Hippocampal formation (tissue), 2 donors: Measurements from ENCODE around the gene SAP30L.

ENCODE experiments used
- DNase-seq, 2 donors: peaks; one replicate each; lab custom pipeline; 2025; lab: John Stamatoyannopoulos, UW

The SAP30L gene

GRCh38 chr5:154421868-154422267 is 23.9 kb upstream of the SAP30L start:
- DNase-seq: no peak

GRCh38 chr5:154422298-154422697 is 23.5 kb upstream of the SAP30L start:
- DNase-seq: no peak

GRCh38 chr5:154428208-154428607 is 17.6 kb upstream of the SAP30L start:
- no peak for DNase-seq

- no peak for DNase-seq
These were observed 16.5 kb upstream of the SAP30L start for GRCh38 chr5:154429341-154429740.

- DNase-seq: no peak
These were observed 15.3 kb upstream of the SAP30L start for GRCh38 chr5:154430466-154430865.

GRCh38 chr5:154430961-154431630 is 14.7 kb upstream of the SAP30L start:
- no peak for DNase-seq

- no peak for DNase-seq
These were observed 10.6 kb upstream of the SAP30L start for GRCh38 chr5:154435226-154435625.

GRCh38 chr5:154437281-154437965 is 8.4 kb upstream of the SAP30L start:
- no peak for DNase-seq

GRCh38 chr5:154440540-154440939 is 5.3 kb upstream of the SAP30L start:
- no peak for DNase-seq

- DNase-seq: no peak
These were observed 3.0 kb upstream of the SAP30L start for GRCh38 chr5:154442801-154443200.

- DNase-seq: no peak
These were observed 1.0 kb upstream of the SAP30L start for GRCh38 chr5:154444556-154445421.

- DNase-seq: peak in 1 of 2 donors; percentile 40
These were observed 645 bp downstream of the SAP30L start for GRCh38 chr5:154446195-154447088.

GRCh38 chr5:154447089-154447725 is 1.4 kb downstream of the SAP30L start:
- DNase-seq: no peak

GRCh38 chr5:154449786-154450185 is 4.0 kb downstream of the SAP30L start:
- DNase-seq: no peak

GRCh38 chr5:154451957-154452356 is 6.2 kb downstream of the SAP30L start:
- DNase-seq: no peak

GRCh38 chr5:154455585-154455984 is 9.8 kb downstream of the SAP30L start:
- no peak for DNase-seq

- no peak for DNase-seq
These were observed 10.7 kb downstream of the SAP30L start for GRCh38 chr5:154456540-154456939.

GRCh38 chr5:154459015-154459414 is 13.2 kb downstream of the SAP30L start:
- DNase-seq: no peak

GRCh38 chr5:154460172-154460571 is 14.4 kb downstream of the SAP30L start:
- DNase-seq: no peak

GRCh38 chr5:154461531-154461930 is 15.7 kb downstream of the SAP30L start:
- DNase-seq: no peak

GRCh38 chr5:154464438-154464837 is 18.6 kb downstream of the SAP30L start:
- no peak for DNase-seq
